Prostate gland (tissue), 2 donors: ENCODE data around the gene SND1. TPM values are rescaled to one million over a fixed set of nuclear protein-coding genes. Genes with fewer than 3 reads are reported as not detected.

Source experiments
- DNase-seq: peaks from one replicate; pipeline ENCODE4 v3.0.0-alpha.2; 2019; ENCODE audit warnings: low spot score
- H3K27ac ChIP-seq, 2 donors: fragments of 200-600 bp; sonication (generic); 2 replicates each; pipeline ENCODE4 v1.5.1; 2017 to 2019
- H3K27me3 ChIP-seq: fragments of 200-600 bp; sonication (generic); replicated peaks from 2 replicates; pipeline ENCODE4 v1.5.1; 2019; ENCODE audit not compliant: insufficient read depth
- H3K36me3 ChIP-seq, 2 donors: fragments of 200-600 bp; sonication (generic); 1 replicate in 1 of 2; 2 replicates in 1 of 2; pipeline versions ENCODE4 v1.5.1 to v1.8.1; 2017 to 2019
- H3K4me1 ChIP-seq: fragments of 200-600 bp; sonication (generic); replicated peaks from 2 replicates; pipeline ENCODE4 v1.5.1; 2019
- H3K4me3 ChIP-seq, 2 donors: fragments of 200-600 bp; sonication (generic); 2 replicates each; pipeline ENCODE4 v1.5.1; 2017 to 2019
- H3K9me3 ChIP-seq: fragments of 200-600 bp; sonication (generic); 2 replicates; pipeline ENCODE4 v1.5.1; 2017
- POLR2A ChIP-seq: fragments of 450-650 bp; IDR thresholded peaks from one replicate; pipeline ENCODE4 v1.6.1; 2016; ENCODE audit warnings: antibody characterized with exemption, mild to moderate bottlenecking
- POLR2AphosphoS5 ChIP-seq: sonication (generic); formaldehyde crosslinking; IDR thresholded peaks from one replicate; pipeline ENCODE4 v1.6.1; 2017; ENCODE audit warnings: antibody characterized with exemption
- WGBS: methylation state at CpG from one replicate; pipeline ENCODE4 v1.1.5; 2018; 5-methylcytosine and 5-hydroxymethylcytosine counted together
- intact Hi-C: fragments of 100-400 bp; cut with DNase I; formaldehyde crosslinking; loops from one replicate; pipeline ENCODE4 v1.14.2; 2022
- total RNA-seq, 2 donors: library from RNA; depleted of rRNA; stranded (reverse); fragments of >200 nt; gene quantifications; one replicate each; pipeline ENCODE4 v1.1.0, GENCODE V29; 2016
- TF ChIP-seq, protein P1 (sequence below), 4 experiments: fragments of 200-600 bp in 2 of 4; fragments of 450-650 bp in 2 of 4; sonication (generic) in 2 of 4; IDR thresholded peaks; 1 replicate in 3 of 4; 2 replicates in 1 of 4; pipeline ENCODE4 v1.5.1; 2016 to 2019; ENCODE audit warnings: antibody characterized with exemption in 4 of 4, mild to moderate bottlenecking in 2 of 4, moderate library complexity in 2 of 4

Gene SND1
- total RNA-seq, 2 donors from 2014 or later: 175 to 190 TPM

DNA sequence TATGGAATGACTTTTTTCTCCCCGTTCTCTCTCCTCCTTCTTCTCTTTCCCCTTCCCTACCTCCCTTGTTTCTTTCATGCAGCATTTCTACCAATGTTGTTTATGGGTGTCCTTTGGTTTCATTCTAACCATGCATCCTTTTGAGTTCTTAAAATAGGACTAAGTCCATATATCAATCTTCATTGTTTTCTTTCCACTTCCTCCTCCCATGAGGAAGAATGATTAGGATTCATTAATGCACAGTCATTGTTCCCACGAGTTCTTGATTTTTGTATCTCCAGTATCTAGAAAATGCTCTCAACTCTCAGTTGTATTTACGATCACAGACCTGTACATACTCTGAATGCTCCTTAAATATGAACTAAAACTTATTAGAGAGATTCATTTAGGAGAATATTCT, 226.0 kb downstream of the SND1 start:
- TF ChIP-seq, protein P1, sequence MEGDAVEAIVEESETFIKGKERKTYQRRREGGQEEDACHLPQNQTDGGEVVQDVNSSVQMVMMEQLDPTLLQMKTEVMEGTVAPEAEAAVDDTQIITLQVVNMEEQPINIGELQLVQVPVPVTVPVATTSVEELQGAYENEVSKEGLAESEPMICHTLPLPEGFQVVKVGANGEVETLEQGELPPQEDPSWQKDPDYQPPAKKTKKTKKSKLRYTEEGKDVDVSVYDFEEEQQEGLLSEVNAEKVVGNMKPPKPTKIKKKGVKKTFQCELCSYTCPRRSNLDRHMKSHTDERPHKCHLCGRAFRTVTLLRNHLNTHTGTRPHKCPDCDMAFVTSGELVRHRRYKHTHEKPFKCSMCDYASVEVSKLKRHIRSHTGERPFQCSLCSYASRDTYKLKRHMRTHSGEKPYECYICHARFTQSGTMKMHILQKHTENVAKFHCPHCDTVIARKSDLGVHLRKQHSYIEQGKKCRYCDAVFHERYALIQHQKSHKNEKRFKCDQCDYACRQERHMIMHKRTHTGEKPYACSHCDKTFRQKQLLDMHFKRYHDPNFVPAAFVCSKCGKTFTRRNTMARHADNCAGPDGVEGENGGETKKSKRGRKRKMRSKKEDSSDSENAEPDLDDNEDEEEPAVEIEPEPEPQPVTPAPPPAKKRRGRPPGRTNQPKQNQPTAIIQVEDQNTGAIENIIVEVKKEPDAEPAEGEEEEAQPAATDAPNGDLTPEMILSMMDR (IDR thresholded peaks at IDR 0.05): no peak
- TF ChIP-seq POLR2A (no peak), POLR2AphosphoS5 (no peak)
- intact Hi-C loops: no loop called here
- Histone ChIP-seq H3K36me3 (no peaks in the 10 kb centered on the region), H3K9me3 (no peaks in the 10 kb centered on the region), H3K4me3 (no peak overlapping the region), H3K27ac (no peak overlapping the region), H3K4me1 (no peaks in the 10 kb centered on the region), H3K27me3 (no peaks in the 10 kb centered on the region)
- DNase-seq: no peak
- 69% methylated on average over 3 of the region's 3 CpGs for WGBS

DNA sequence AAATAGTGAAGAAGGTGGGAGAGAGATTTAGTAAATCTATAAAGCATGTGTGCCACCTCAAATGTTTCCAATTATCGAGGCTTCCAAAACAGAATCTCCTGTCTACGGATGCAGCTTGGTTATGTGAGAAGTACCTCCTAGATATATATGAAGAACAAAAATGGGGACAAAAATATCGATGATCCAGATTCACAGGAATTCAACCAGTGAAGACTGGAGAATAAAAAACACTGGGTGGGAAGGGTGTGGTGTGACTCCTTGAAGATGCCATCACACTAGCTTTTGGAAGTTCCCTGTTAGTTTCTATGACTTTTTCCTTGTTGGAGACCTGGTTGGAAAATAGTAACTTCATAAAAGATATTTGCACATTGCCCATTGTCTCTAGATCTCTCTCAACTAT, 226.8 kb downstream of the SND1 start:
- H3K36me3 ChIP-seq: no peaks in the 10 kb centered on the region
- H3K27me3 ChIP-seq: no peaks in the 10 kb centered on the region
- H3K4me3 ChIP-seq: no peak overlapping the region
- H3K27ac ChIP-seq: no peak overlapping the region
- 97% methylated on average over 3 of the region's 3 CpGs for WGBS
- intact Hi-C loops: no loop called here
- H3K9me3 ChIP-seq: no peaks in the 10 kb centered on the region
- DNase-seq: no peak
- no peaks in the 10 kb centered on the region for H3K4me1 ChIP-seq
- TF ChIP-seq, protein P1 (IDR thresholded peaks at IDR 0.05): no peak
- TF ChIP-seq POLR2AphosphoS5: no peak
- TF ChIP-seq POLR2A: no peak

DNA sequence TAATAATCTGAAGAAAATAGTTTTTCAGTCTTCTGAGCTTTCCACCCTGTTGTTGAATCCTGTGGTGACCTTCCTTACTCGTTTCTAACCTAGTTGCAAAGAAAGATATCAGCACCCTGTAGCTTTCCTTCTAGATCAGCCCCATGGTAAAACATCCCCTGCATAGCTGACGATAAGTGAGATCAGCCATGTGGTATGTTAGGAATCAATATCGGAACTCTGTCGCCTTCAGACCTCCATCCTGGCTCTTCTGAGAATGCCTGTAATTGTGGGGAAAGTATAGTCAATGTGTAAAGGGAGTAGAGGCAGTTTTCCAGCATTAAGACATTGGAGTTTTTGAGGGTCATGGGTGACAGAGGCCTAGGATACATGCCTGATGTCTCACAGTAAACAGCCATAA, 227.4 kb downstream of the SND1 start:
- Histone ChIP-seq H3K4me3 (no peak overlapping the region), H3K36me3 (no peaks in the 10 kb centered on the region), H3K27ac (no peak overlapping the region), H3K4me1 (no peaks in the 10 kb centered on the region), H3K9me3 (no peaks in the 10 kb centered on the region), H3K27me3 (no peaks in the 10 kb centered on the region)
- intact Hi-C loops: no loop called here
- WGBS: 92% methylated on average over 4 of the region's 4 CpGs
- TF ChIP-seq, protein P1 (IDR thresholded peaks at IDR 0.05): no peak
- TF ChIP-seq POLR2AphosphoS5 (no peak), POLR2A (no peak)
- DNase-seq: no peak

DNA sequence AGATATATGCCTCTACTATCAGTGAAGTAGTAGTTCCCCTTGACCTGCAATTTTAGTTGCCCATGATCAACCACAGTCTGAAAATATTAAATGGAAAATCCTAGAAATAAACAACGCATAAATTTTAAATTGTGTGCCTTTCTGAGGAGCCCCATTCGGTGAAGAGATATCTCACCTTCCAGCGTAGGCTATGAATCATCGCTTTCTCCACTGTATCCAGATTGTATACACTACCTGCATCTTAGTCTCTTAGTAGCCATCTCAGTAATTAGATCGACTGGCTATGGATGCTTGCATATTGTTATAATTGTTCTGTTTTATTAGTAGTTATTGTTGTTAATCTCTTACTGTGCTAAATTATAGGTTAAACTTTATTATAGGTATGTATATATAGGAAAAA, 227.9 kb downstream of the SND1 start:
- TF ChIP-seq POLR2A: no peak
- no peak for TF ChIP-seq POLR2AphosphoS5
- TF ChIP-seq, protein P1 (IDR thresholded peaks at IDR 0.05): no peak
- no peak for DNase-seq
- intact Hi-C loops: no loop called here
- Histone ChIP-seq H3K4me3 (no peak overlapping the region), H3K27me3 (no peaks in the 10 kb centered on the region), H3K36me3 (no peaks in the 10 kb centered on the region), H3K4me1 (no peaks in the 10 kb centered on the region), H3K9me3 (no peaks in the 10 kb centered on the region), H3K27ac (no peak overlapping the region)
- WGBS: 92% methylated on average over 5 of the region's 5 CpGs

DNA sequence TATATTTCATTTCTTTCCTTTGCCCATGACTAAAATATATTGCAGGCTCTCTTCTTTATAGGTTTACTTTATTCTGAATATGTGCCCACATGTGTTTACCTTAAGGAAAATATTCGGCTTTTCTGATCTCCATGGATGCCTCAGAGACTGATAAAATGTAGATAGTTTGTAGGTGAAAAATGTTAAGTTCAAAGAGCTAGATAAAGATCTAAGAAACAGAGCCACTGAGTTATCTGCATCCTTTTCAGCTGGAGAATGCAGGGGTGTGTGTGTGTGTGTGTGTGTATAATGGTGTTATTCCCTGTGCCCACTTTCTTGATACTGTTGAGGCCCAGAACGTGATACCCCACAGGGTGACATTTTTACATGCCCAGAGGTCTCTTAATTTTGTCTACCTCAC, 228.5 kb downstream of the SND1 start:
- WGBS: 59% methylated on average over 2 of the region's 2 CpGs
- no peak overlapping the region for H3K27ac ChIP-seq
- DNase-seq: no peak
- no peaks in the 10 kb centered on the region for H3K9me3 ChIP-seq
- H3K27me3 ChIP-seq: no peaks in the 10 kb centered on the region
- no peaks in the 10 kb centered on the region for H3K4me1 ChIP-seq
- H3K36me3 ChIP-seq: no peaks in the 10 kb centered on the region
- no peak for TF ChIP-seq POLR2AphosphoS5
- TF ChIP-seq, protein P1 (IDR thresholded peaks at IDR 0.05): no peak
- no peak for TF ChIP-seq POLR2A
- intact Hi-C loops: no loop called here
- no peak overlapping the region for H3K4me3 ChIP-seq
